Thyroid gland (tissue), 4 donors: ENCODE results near the gene NDUFAF5. TPM values are rescaled to one million over a fixed set of nuclear protein-coding genes. Genes with fewer than 3 reads are reported as not detected.
A peak's percentile ranks its signal among the peaks of the same experiment; 100 is the strongest.

ENCODE experiments used
- DNase-seq, 2 donors: peaks; one replicate each; pipeline ENCODE4 v3.0.0-alpha.2; 2019
- H3K27ac ChIP-seq, 3 donors: fragments of 200-600 bp; sonication (generic); 1 replicate in 2 of 3; 2 replicates in 1 of 3; pipeline ENCODE4 v1.5.1; 2016 to 2019; ENCODE audit warnings: mild to moderate bottlenecking in 1 of 3, moderate library complexity in 1 of 3
- H3K27me3 ChIP-seq: fragments of 200-600 bp; sonication (generic); one replicate; pipeline ENCODE4 v1.5.1; 2019
- H3K36me3 ChIP-seq, 2 donors: fragments of 200-600 bp; sonication (generic); one replicate each; pipeline ENCODE4 v1.5.1; 2016 to 2019
- H3K4me1 ChIP-seq, 2 donors: fragments of 200-600 bp; sonication (generic); one replicate each; pipeline ENCODE4 v1.5.1; 2017 to 2019
- H3K4me3 ChIP-seq, 3 donors: fragments of 200-600 bp; sonication (generic); replicated peaks in 1 of 3; 1 replicate in 2 of 3; 2 replicates in 1 of 3; pipeline ENCODE4 v1.5.1; 2016; ENCODE audit warnings: mild to moderate bottlenecking in 1 of 3
- H3K9me3 ChIP-seq: fragments of 200-600 bp; sonication (generic); one replicate; pipeline ENCODE4 v1.5.1; 2017
- CTCF ChIP-seq, 6 experiments: fragments of 200-600 bp in 3 of 6; fragments of 450-650 bp in 3 of 6; sonication (generic) in 3 of 6; IDR thresholded peaks; one replicate each; pipeline ENCODE4 v1.5.1; 2016 to 2019; ENCODE audit warnings: antibody characterized with exemption in 6 of 6, mild to moderate bottlenecking in 2 of 6, inconsistent platforms in 1 of 6, moderate library complexity in 1 of 6
- POLR2A ChIP-seq, 2 donors: fragments of 450-650 bp; IDR thresholded peaks; one replicate each; pipeline ENCODE4 v1.6.1; 2017; ENCODE audit warnings: antibody characterized with exemption in 2 of 2, mild to moderate bottlenecking in 2 of 2, moderate library complexity in 1 of 2
- WGBS, 2 donors: methylation state at CpG; one replicate each; pipeline ENCODE4 v1.1.5; 2017; 5-methylcytosine and 5-hydroxymethylcytosine counted together
- intact Hi-C: fragments of 100-400 bp; cut with DNase I; formaldehyde crosslinking; loops from one replicate; pipeline ENCODE4 v1.15.1; 2023
- total RNA-seq, 4 donors: library from RNA; depleted of rRNA; stranded (reverse); fragments of >200 nt; gene quantifications; one replicate each; pipeline ENCODE4 v1.2.3, GENCODE V29; 2016

The NDUFAF5 gene
- total RNA-seq, 4 donors from 2014 or later, result 11.9 to 15.7 (median 14.7) TPM

DNA sequence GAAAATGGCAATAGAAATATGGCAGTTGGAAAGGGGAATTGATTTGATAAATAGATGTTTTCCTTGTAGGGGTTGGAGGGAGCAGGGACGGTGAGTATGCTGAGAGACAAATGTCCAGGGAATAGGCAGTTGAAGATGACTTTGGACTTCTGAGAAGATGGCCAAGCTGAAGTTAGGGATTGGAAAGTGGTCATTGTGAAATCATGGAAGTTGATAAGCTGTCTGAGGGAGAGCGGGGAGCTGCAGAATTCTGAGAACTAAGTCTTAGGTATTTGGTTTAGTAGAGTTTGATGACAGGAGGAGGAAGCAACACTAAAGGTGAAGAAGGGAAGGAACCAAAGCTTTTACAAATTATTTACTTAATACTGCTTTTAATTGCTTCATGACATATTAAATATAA is 15.1 kb downstream of the NDUFAF5 start:
- H3K27ac ChIP-seq, result peak overlapping the region in 1 of 3 donors; percentile 1
- intact Hi-C loops, result no loop called here

GRCh38 chr20:13800728-13801134 is 15.9 kb downstream of the NDUFAF5 start:
- Histone ChIP-seq H3K27me3 (no peaks in the 10 kb centered on the region), H3K4me3 (no peak overlapping the region), H3K36me3 (peaks cover 28 to 32% of the 10 kb centered on the region in 2 donors), H3K27ac (peak overlapping the region in 2 of 3 donors; percentile 1 to 39), H3K4me1 (peaks cover 0 to 10% of the 10 kb centered on the region in 2 donors), H3K9me3 (no peaks in the 10 kb centered on the region)
- TF ChIP-seq CTCF (IDR thresholded peaks at IDR 0.05), result no peak
- TF ChIP-seq POLR2A (IDR thresholded peaks at IDR 0.05), result no peak
- DNase-seq, result peak; percentile 94 to 99
- 13 to 18% methylated on average over 7 of the region's 7 CpGs for WGBS, 2 donors
- intact Hi-C loops, result no loop called here

More for the DNA sequence above, 15.1 kb downstream of the NDUFAF5 start:
- DNase-seq, result no peak
- Histone ChIP-seq H3K4me3 (no peak overlapping the region), H3K36me3 (peaks cover 36 to 39% of the 10 kb centered on the region in 2 donors), H3K4me1 (peaks cover 0 to 10% of the 10 kb centered on the region in 2 donors), H3K9me3 (no peaks in the 10 kb centered on the region), H3K27me3 (no peaks in the 10 kb centered on the region)
- WGBS, 2 donors, result 86 to 92% methylated on average over 2 of the region's 2 CpGs
- TF ChIP-seq POLR2A (IDR thresholded peaks at IDR 0.05) (no peak), CTCF (IDR thresholded peaks at IDR 0.05) (no peak)

DNA sequence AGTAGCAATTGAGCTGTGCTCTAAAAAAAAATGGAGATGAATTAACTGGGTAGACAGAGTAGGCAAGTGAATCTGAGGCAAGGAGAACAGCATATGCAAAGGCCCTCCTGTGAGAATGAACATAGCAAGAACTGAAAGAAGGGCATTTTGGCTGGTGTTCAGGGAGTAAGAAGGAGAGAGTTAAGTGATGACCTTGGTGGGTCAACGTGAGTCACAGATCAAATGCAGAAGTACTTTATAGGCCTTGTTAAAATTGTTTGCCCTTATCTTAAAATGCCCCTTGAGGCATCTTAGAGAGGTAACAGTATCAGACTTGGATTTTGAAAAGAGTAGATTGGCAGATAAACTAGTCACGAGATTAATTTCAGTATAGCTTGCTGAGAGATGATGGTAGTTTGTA is 24.5 kb downstream of the NDUFAF5 start:
- no peaks in the 10 kb centered on the region for H3K27me3 ChIP-seq
- intact Hi-C loops, result no loop called here
- H3K9me3 ChIP-seq, result no peaks in the 10 kb centered on the region
- WGBS, 2 donors, result 95 to 98% methylated on average over 2 of the region's 2 CpGs
- no peak for DNase-seq
- no peak for TF ChIP-seq CTCF (IDR thresholded peaks at IDR 0.05)
- no peak for TF ChIP-seq POLR2A (IDR thresholded peaks at IDR 0.05)
- peaks cover 43 to 52% of the 10 kb centered on the region in 2 donors for H3K36me3 ChIP-seq
- H3K27ac ChIP-seq, result no peak overlapping the region
- no peaks in the 10 kb centered on the region for H3K4me1 ChIP-seq
- no peak overlapping the region for H3K4me3 ChIP-seq

DNA sequence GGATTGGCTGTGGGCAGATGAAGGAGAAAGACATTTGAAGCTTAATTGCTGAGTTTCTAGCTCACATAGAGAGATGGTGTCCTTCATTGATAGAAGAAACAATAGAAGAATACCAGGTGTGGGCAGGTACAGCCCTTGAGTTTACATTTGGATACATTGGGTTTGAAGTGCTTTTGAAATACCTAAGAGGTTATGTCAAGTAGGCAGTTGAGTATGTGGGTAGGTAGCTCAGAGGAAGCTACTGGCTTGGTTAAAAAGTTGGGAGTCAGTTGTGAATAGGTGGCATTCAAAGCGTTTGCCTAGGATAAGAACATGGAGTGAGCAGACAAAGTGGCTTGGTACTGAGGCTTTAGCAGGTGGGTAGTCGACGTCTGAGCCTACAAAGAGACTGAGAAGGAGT is 25.0 kb downstream of the NDUFAF5 start:
- no peaks in the 10 kb centered on the region for H3K4me1 ChIP-seq
- intact Hi-C loops, result no loop called here
- no peak for TF ChIP-seq POLR2A (IDR thresholded peaks at IDR 0.05)
- TF ChIP-seq CTCF (IDR thresholded peaks at IDR 0.05), result no peak
- no peaks in the 10 kb centered on the region for H3K27me3 ChIP-seq
- H3K9me3 ChIP-seq, result no peaks in the 10 kb centered on the region
- no peak overlapping the region for H3K4me3 ChIP-seq
- no peak for DNase-seq
- no peak overlapping the region for H3K27ac ChIP-seq
- peaks cover 47 to 52% of the 10 kb centered on the region in 2 donors for H3K36me3 ChIP-seq
- WGBS, 2 donors, result 55 to 58% methylated on average over 3 of the region's 3 CpGs

GRCh38 chr20:13810446-13810845 is 25.6 kb downstream of the NDUFAF5 start:
- Histone ChIP-seq H3K36me3 (peaks cover 47 to 53% of the 10 kb centered on the region in 2 donors), H3K4me1 (no peaks in the 10 kb centered on the region), H3K27me3 (no peaks in the 10 kb centered on the region), H3K27ac (no peak overlapping the region), H3K9me3 (no peaks in the 10 kb centered on the region), H3K4me3 (no peak overlapping the region)
- TF ChIP-seq CTCF (IDR thresholded peaks at IDR 0.05) (no peak), POLR2A (IDR thresholded peaks at IDR 0.05) (no peak)
- DNase-seq, result no peak
- intact Hi-C loops, result no loop called here
